A549 (cell line): ENCODE measurements around the gene EPS8L2. TPM values are rescaled to one million over a fixed set of nuclear protein-coding genes. Genes with fewer than 3 reads are reported as not detected.

Source experiments
- ATAC-seq, 2 experiments: fragments of 200-7000 bp in 1 of 2; fragments of >200 bp in 1 of 2; cut with Nextera tagmentation in 1 of 2; cut with Tn5 transposase in 1 of 2; 3 replicates each; pipeline versions ENCODE4 v1.8.0 to v1.9.1; 2018 to 2020; ENCODE audit warnings: mild to moderate bottlenecking in 1 of 2, moderate library complexity in 1 of 2
- CTCF ChIA-PET: fragments of 300-600 bp; sonication (Branson Sonifier 250); formaldehyde crosslinking; extraction: SDS; loops from one replicate; lab custom pipeline; 2021; ENCODE audit warnings: antibody characterized with exemption, inconsistent platforms; lab: Yijun Ruan, JAX
- POLR2A ChIA-PET: fragments of 350-600 bp; formaldehyde crosslinking; extraction: SDS; loops from one replicate; lab custom pipeline; 2021; ENCODE audit warnings: antibody characterized with exemption, inconsistent platforms; lab: Yijun Ruan, JAX
- DNase-seq, 2 experiments: peaks; one replicate each; pipeline versions ENCODE4 v3.0.0 to v3.0.0-alpha.2; 2011 to 2016; ENCODE audit warnings: low read depth in 1 of 2, low spot score in 1 of 2
- FAIRE-seq: peaks from 2 replicates; lab custom pipeline; 2011; peaks lifted over from hg19 to GRCh38; lab: Jason Lieb, UNC
- H3K27ac ChIP-seq, 2 experiments: fragments of >200 bp; sonication (Bioruptor Twin); formaldehyde crosslinking; 3 replicates each; pipeline ENCODE4 v1.5.1; 2016 to 2017
- H3K4me1 ChIP-seq: fragments of >200 bp; sonication (Bioruptor Twin); formaldehyde crosslinking; 3 replicates; pipeline ENCODE4 v1.6.1; 2016
- H3K4me2 ChIP-seq: fragments of >200 bp; sonication (Bioruptor Twin); formaldehyde crosslinking; 3 replicates; pipeline ENCODE4 v1.6.1; 2016
- H3K4me3 ChIP-seq: fragments of >200 bp; sonication (Bioruptor Twin); formaldehyde crosslinking; 3 replicates; pipeline ENCODE4 v1.5.1; 2016
- H3K9me3 ChIP-seq: fragments of >200 bp; sonication (Bioruptor Twin); formaldehyde crosslinking; 3 replicates; pipeline ENCODE4 v1.6.1; 2016
- ATOH8 ChIP-seq: fragments of 250-450 bp; sonication (Bioruptor Pico); IDR thresholded peaks from 2 replicates; pipeline ENCODE4 v1.5.0; 2020; ENCODE audit warnings: low read depth, mild to moderate bottlenecking, moderate library complexity
- CHD2 ChIP-seq: fragments of 150-350 bp; IDR thresholded peaks from 2 replicates; pipeline ENCODE4 v1.6.1; 2014; ENCODE audit warnings: low read length; ENCODE audit not compliant: partially characterized antibody
- CHD4 ChIP-seq: fragments of 200-600 bp; sonication (generic); IDR thresholded peaks from 2 replicates; pipeline ENCODE4 v1.6.1; 2016; ENCODE audit warnings: antibody characterized with exemption, mild to moderate bottlenecking, borderline replicate concordance
- E2F6 ChIP-seq: IDR thresholded peaks from 2 replicates; pipeline ENCODE4 v1.6.1; 2012; ENCODE audit warnings: low read depth, borderline replicate concordance
- EHMT2 ChIP-seq: fragments of 200-600 bp; sonication (generic); IDR thresholded peaks from 2 replicates; pipeline ENCODE4 v1.6.1; 2016; ENCODE audit warnings: antibody characterized with exemption, low read depth, mild to moderate bottlenecking, moderate library complexity
- ELK1 ChIP-seq: fragments of 150-350 bp; IDR thresholded peaks from 2 replicates; pipeline ENCODE4 v1.6.1; 2014; ENCODE audit warnings: low read depth, mild to moderate bottlenecking, low read length
- EP300 ChIP-seq, 2 experiments: fragments of >200 bp; sonication (Bioruptor Twin); formaldehyde crosslinking; IDR thresholded peaks; 2 replicates in 1 of 2; 3 replicates in 1 of 2; pipeline ENCODE4 v1.6.1; 2016 to 2017
- ESRRA ChIP-seq: fragments of 150-350 bp; IDR thresholded peaks from 2 replicates; pipeline ENCODE4 v1.6.1; 2014; ENCODE audit warnings: mild to moderate bottlenecking, low read length, borderline replicate concordance
- FOXS1 ChIP-seq: fragments of 250-450 bp; sonication (Bioruptor Pico); IDR thresholded peaks from 2 replicates; pipeline ENCODE4 v1.5.0; 2020; ENCODE audit warnings: mild to moderate bottlenecking, moderate library complexity
- GATA3 ChIP-seq: IDR thresholded peaks from 2 replicates; pipeline ENCODE4 v1.6.1; 2012; ENCODE audit warnings: borderline replicate concordance
- HEYL ChIP-seq: fragments of 250-450 bp; sonication (Bioruptor Pico); IDR thresholded peaks from 2 replicates; pipeline ENCODE4 v1.8.0; 2021; ENCODE audit warnings: mild to moderate bottlenecking, moderate library complexity
- HOXA7 ChIP-seq: fragments of 250-450 bp; sonication (Bioruptor Pico); IDR thresholded peaks from 2 replicates; pipeline ENCODE4 v1.5.0; 2020; ENCODE audit warnings: mild to moderate bottlenecking, moderate library complexity
- HOXB13 ChIP-seq: fragments of 250-450 bp; sonication (Bioruptor Pico); IDR thresholded peaks from 2 replicates; pipeline ENCODE4 v1.5.0; 2020; ENCODE audit warnings: low read depth, mild to moderate bottlenecking, moderate library complexity
- JUNB ChIP-seq: fragments of >200 bp; sonication (Bioruptor Twin); formaldehyde crosslinking; IDR thresholded peaks from 2 replicates; pipeline ENCODE4 v1.6.1; 2016
- KDM1A ChIP-seq: fragments of 200-600 bp; sonication (generic); IDR thresholded peaks from 2 replicates; pipeline ENCODE4 v1.6.1; 2016; ENCODE audit warnings: low read depth, mild to moderate bottlenecking
- MYC ChIP-seq: IDR thresholded peaks from 2 replicates; pipeline ENCODE4 v1.6.1; 2012; ENCODE audit warnings: mild to moderate bottlenecking, inconsistent platforms, low read length, improper control_type of control experiment, borderline replicate concordance
- NPAS2 ChIP-seq: fragments of 250-450 bp; sonication (Bioruptor Pico); IDR thresholded peaks from 2 replicates; pipeline ENCODE4 v1.8.0; 2022; ENCODE audit warnings: mild to moderate bottlenecking, moderate library complexity, borderline replicate concordance
- POLR2A ChIP-seq: IDR thresholded peaks from 2 replicates; pipeline ENCODE4 v1.6.1; 2012; ENCODE audit warnings: mild to moderate bottlenecking, low read length
- RARB ChIP-seq: fragments of 250-450 bp; sonication (Bioruptor Pico); IDR thresholded peaks from 2 replicates; pipeline ENCODE4 v1.8.0; 2021; ENCODE audit warnings: mild to moderate bottlenecking, moderate library complexity
- RCOR1 ChIP-seq: fragments of 150-350 bp; IDR thresholded peaks from 2 replicates; pipeline ENCODE4 v1.6.1; 2014; ENCODE audit warnings: antibody characterized with exemption, low read length, low read depth
- RNF2 ChIP-seq: fragments of 200-600 bp; sonication (generic); IDR thresholded peaks from 2 replicates; pipeline ENCODE4 v1.6.1; 2016; ENCODE audit warnings: low read depth, mild to moderate bottlenecking, antibody characterized with exemption, moderate library complexity, borderline replicate concordance
- SREBF2 ChIP-seq: fragments of 450-650 bp; IDR thresholded peaks from 2 replicates; pipeline ENCODE4 v1.6.1; 2014; ENCODE audit warnings: mild to moderate bottlenecking, moderate library complexity
- TP53 ChIP-seq: fragments of 250-450 bp; sonication (Bioruptor Pico); IDR thresholded peaks from 2 replicates; pipeline ENCODE4 v1.5.0; 2021; ENCODE audit warnings: mild to moderate bottlenecking, moderate library complexity
- ZC3H11A ChIP-seq: fragments of 450-650 bp; IDR thresholded peaks from 2 replicates; pipeline ENCODE4 v1.6.1; 2014; ENCODE audit warnings: antibody characterized with exemption, mild to moderate bottlenecking
- ZNF302 ChIP-seq: fragments of 250-450 bp; sonication (Bioruptor Pico); IDR thresholded peaks from 2 replicates; pipeline ENCODE4 v1.9.0; 2021; ENCODE audit warnings: inconsistent platforms, mild to moderate bottlenecking, moderate library complexity
- WGBS: methylation state at CpG from one replicate; pipeline ENCODE4 v1.1.6; 2017; ENCODE audit errors: missing lambda C conversion rate; 5-methylcytosine and 5-hydroxymethylcytosine counted together
- polyA plus RNA-seq, 4 experiments: library from polyadenylated mRNA; depleted of rRNA in 3 of 4; stranded (reverse); fragments of >200 nt; fragmentation: RNase III in 1 of 4; extraction: RNeasy Plus Mini Kit Qiagen cat#74134 plus additional on column Dnase treatment in 1 of 4; gene quantifications; 2 replicates in 3 of 4; 3 replicates in 1 of 4; pipeline ENCODE4 v1.2.3, GENCODE V29; 2011 to 2017
- TF ChIP-seq, protein P1 (sequence below): fragments of 450-650 bp; IDR thresholded peaks from 2 replicates; pipeline ENCODE4 v1.6.1; 2014; ENCODE audit warnings: antibody characterized with exemption
- TF ChIP-seq, protein P2 (sequence below): fragments of >200 bp; sonication (Bioruptor Twin); formaldehyde crosslinking; IDR thresholded peaks from 3 replicates; pipeline ENCODE4 v1.6.1; 2016

The EPS8L2 gene
- polyA plus RNA-seq, 2 of the 4 experiments (the other 2 are of a cell fraction), result 60.7 to 154 TPM

DNA sequence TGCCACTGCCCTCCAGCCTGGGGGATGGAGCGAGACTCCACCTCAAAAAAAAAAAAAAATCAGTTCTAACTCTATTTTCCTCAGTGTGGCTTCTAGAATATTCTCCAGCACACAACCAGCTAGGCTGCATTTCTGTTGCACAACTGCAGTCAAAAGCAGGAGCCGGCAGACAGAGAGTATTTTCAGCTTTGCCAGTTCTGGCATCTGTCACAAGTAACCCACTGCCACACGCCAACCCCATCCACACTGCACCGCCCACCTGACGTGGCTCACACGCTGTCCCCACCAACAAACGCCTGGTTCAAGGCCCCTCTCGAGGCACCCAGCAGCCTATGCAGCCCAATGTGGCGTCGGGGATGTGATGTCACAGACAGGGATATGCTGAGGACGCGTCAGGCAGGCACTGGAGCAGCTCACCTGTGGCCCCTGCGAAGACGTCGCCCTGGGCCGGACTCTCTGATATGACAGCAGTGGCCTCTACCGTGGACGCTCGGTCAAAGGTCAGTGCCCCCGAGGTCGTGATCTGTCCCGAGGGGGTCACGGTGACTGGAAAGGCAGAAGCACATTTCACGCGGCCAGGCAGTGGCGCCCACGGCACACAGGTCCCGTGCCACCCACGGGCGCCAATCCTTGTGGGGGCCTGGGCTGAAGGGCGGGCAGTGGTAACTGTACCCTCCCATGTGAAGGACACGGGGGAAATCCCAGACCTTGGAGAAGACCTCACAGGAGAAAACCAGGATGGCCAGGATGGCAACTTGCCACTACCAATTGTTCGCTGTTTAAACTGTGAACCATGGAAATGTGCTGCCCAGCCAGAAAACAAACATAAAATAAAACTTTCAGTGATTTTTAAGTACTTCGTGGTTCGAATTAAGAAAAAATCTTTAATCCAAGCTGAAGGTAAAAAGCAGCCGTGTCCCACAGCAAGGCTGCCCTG lies 26.5 kb upstream of the EPS8L2 start:
- Histone ChIP-seq H3K4me1 (no peaks in the 10 kb centered on the region), H3K4me3 (no peak overlapping the region), H3K27ac (no peak overlapping the region), H3K9me3 (no peaks in the 10 kb centered on the region), H3K4me2 (no peak overlapping the region)
- no peak for DNase-seq
- ChIA-PET CTCF (interaction anchor here (0.6 to 6.1 kb wide), 10 partner anchors 9 to 835 kb away, joined by 3 to 30 read pairs (median 4); partner anchors contain the start of gene TALDO1), POLR2A (interaction anchor here (0.5 to 0.7 kb wide), 2 partner anchors 25 to 76 kb away, joined by 4 read pairs; no protein-coding TSS in a partner anchor)
- no peak for ATAC-seq
- FAIRE-seq, result no peak
- TF ChIP-seq GATA3, result no peak
- TF ChIP-seq, protein P1, sequence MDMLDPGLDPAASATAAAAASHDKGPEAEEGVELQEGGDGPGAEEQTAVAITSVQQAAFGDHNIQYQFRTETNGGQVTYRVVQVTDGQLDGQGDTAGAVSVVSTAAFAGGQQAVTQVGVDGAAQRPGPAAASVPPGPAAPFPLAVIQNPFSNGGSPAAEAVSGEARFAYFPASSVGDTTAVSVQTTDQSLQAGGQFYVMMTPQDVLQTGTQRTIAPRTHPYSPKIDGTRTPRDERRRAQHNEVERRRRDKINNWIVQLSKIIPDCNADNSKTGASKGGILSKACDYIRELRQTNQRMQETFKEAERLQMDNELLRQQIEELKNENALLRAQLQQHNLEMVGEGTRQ, result no peak
- TF ChIP-seq RCOR1, result no peak
- no peak for TF ChIP-seq FOXS1 (CRISPR knock-in tag)
- no peak for TF ChIP-seq ZNF302 (CRISPR knock-in tag)
- TF ChIP-seq ZC3H11A, result no peak
- no peak for TF ChIP-seq JUNB
- no peak for TF ChIP-seq EHMT2
- no peak for TF ChIP-seq ESRRA
- no peak for TF ChIP-seq MYC
- TF ChIP-seq POLR2A, result no peak
- TF ChIP-seq EP300 (IDR thresholded peaks at IDR 0.05), result no peak
- TF ChIP-seq NPAS2 (CRISPR knock-in tag), result no peak
- TF ChIP-seq HOXA7 (CRISPR knock-in tag), result no peak
- TF ChIP-seq, protein P2, sequence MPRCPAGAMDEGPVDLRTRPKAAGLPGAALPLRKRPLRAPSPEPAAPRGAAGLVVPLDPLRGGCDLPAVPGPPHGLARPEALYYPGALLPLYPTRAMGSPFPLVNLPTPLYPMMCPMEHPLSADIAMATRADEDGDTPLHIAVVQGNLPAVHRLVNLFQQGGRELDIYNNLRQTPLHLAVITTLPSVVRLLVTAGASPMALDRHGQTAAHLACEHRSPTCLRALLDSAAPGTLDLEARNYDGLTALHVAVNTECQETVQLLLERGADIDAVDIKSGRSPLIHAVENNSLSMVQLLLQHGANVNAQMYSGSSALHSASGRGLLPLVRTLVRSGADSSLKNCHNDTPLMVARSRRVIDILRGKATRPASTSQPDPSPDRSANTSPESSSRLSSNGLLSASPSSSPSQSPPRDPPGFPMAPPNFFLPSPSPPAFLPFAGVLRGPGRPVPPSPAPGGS, result no peak
- TF ChIP-seq RNF2, result no peak
- no peak for TF ChIP-seq HEYL (CRISPR knock-in tag)
- TF ChIP-seq CHD4, result no peak
- TF ChIP-seq ELK1, result no peak
- TF ChIP-seq SREBF2, result no peak
- 93% methylated on average over 27 of the region's 36 CpGs for WGBS

DNA sequence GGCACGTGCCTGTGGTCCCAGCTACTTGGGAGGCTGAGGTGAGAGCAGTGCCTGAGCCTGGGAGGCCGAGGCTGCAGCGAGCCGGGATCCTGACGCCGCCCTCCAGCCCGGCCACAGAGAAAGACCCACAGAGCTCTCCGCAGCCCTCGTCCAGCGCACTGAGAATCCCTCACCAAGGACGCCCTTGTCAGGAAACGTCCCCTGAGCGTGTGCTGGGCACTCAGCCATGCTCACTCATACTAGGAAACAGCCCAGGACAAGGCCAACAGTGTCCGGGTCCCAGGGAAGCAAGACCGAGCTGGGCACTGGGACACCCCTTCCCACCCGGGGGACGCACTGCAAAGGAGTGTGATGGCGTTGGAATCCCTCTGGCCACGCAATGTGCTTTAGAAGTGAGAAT lies 25.6 kb upstream of the EPS8L2 start:
- DNase-seq, result no peak
- H3K27ac ChIP-seq, result no peak overlapping the region
- no peak overlapping the region for H3K4me2 ChIP-seq
- ChIA-PET CTCF (interaction anchor here (0.7 to 6.1 kb wide), 8 partner anchors 8 to 67 kb away, joined by 3 to 30 read pairs (median 6); partner anchors contain the start of genes DEAF1, TALDO1 and TMEM80), POLR2A (no interaction called here)
- H3K4me1 ChIP-seq, result no peaks in the 10 kb centered on the region
- H3K4me3 ChIP-seq, result no peak overlapping the region
- TF ChIP-seq MYC (no peak), KDM1A (no peak), RNF2 (no peak), TP53 (CRISPR knock-in tag) (no peak), ATOH8 (CRISPR knock-in tag) (no peak), HOXB13 (CRISPR knock-in tag) (no peak), E2F6 (no peak), CHD2 (no peak), RARB (CRISPR knock-in tag) (no peak)
- FAIRE-seq, result no peak
- no peaks in the 10 kb centered on the region for H3K9me3 ChIP-seq
- 95% methylated on average over 16 of the region's 19 CpGs for WGBS
- peak in 1 of 2 experiments; percentile 19; a peak in 1 of 6 replicates for ATAC-seq
